Mesendoderm (in vitro differentiated cells): Measurements from ENCODE around the gene CBR1.

Source experiments
- DNase-seq: peaks from one replicate; pipeline ENCODE4 v3.0.0; 2013
- H2AK5ac ChIP-seq: 2 replicates; pipeline ENCODE4 v1.6.1; 2013; ENCODE audit warnings: low read length, inconsistent platforms
- H2BK120ac ChIP-seq: 2 replicates; pipeline ENCODE4 v1.6.1; 2013; ENCODE audit warnings: low read depth, mild to moderate bottlenecking, low read length, moderate library complexity, mixed read lengths
- H2BK15ac ChIP-seq: replicated peaks from 2 replicates; pipeline ENCODE4 v1.6.1; 2013; ENCODE audit warnings: low read depth, mild to moderate bottlenecking, moderate library complexity
- H2BK5ac ChIP-seq: 2 replicates; pipeline ENCODE4 v1.6.1; 2013; ENCODE audit warnings: low read length, inconsistent platforms
- H3K18ac ChIP-seq: 2 replicates; pipeline ENCODE4 v1.6.1; 2013; ENCODE audit warnings: mild to moderate bottlenecking, low read length, mixed read lengths
- H3K23ac ChIP-seq: one replicate; pipeline ENCODE4 v1.6.1; 2013; ENCODE audit warnings: low read length
- H3K27ac ChIP-seq: 2 replicates; pipeline ENCODE4 v1.5.1; 2013; ENCODE audit warnings: low read depth, mild to moderate bottlenecking, inconsistent platforms, low read length, moderate library complexity
- H3K27me3 ChIP-seq: 2 replicates; pipeline ENCODE4 v1.6.1; 2013; ENCODE audit warnings: low read length, control low read depth, mild to moderate bottlenecking, inconsistent platforms; ENCODE audit not compliant: insufficient read depth, poor library complexity
- H3K36me3 ChIP-seq: 2 replicates; pipeline ENCODE4 v1.6.1; 2013; ENCODE audit warnings: low read length, inconsistent platforms; ENCODE audit not compliant: control insufficient read depth, insufficient read depth
- H3K4ac ChIP-seq: one replicate; pipeline ENCODE4 v1.6.1; 2013; ENCODE audit warnings: low read depth, mild to moderate bottlenecking, low read length, moderate library complexity
- H3K4me1 ChIP-seq: 2 replicates; pipeline ENCODE4 v1.6.1; 2013; ENCODE audit warnings: low read depth, low read length, inconsistent platforms; ENCODE audit not compliant: control insufficient read depth
- H3K4me2 ChIP-seq: 2 replicates; pipeline ENCODE4 v1.6.1; 2013; ENCODE audit warnings: low read length
- H3K4me3 ChIP-seq: 2 replicates; pipeline ENCODE4 v1.5.1; 2013; ENCODE audit warnings: mild to moderate bottlenecking, low read length
- H3K56ac ChIP-seq: one replicate; pipeline ENCODE4 v1.6.1; 2013; ENCODE audit warnings: low read length
- H3K79me1 ChIP-seq: 2 replicates; pipeline ENCODE4 v1.6.1; 2013; ENCODE audit warnings: low read length, inconsistent platforms
- H3K79me2 ChIP-seq: 2 replicates; pipeline ENCODE4 v1.6.1; 2013; ENCODE audit warnings: mild to moderate bottlenecking, low read length; ENCODE audit not compliant: control insufficient read depth, insufficient read depth
- H3K9ac ChIP-seq: 2 replicates; pipeline ENCODE4 v1.6.1; 2013; ENCODE audit warnings: low read length, inconsistent platforms
- H4K5ac ChIP-seq: one replicate; pipeline ENCODE4 v1.6.1; 2013; ENCODE audit warnings: low read length
- H4K8ac ChIP-seq: one replicate; pipeline ENCODE4 v1.6.1; 2013; ENCODE audit warnings: low read depth, mild to moderate bottlenecking, control low read depth, low read length, moderate library complexity
- WGBS: extraction: QIAGEN DNeasy Blood & Tissue Kit; methylation state at CpG from one replicate; pipeline ENCODE4 v1.1.7; 2013; ENCODE audit warnings: low lambda C conversion rate, missing lambda C conversion rate; ENCODE audit not compliant: insufficient coverage; ENCODE audit errors: extremely low coverage; 5-methylcytosine and 5-hydroxymethylcytosine counted together

CBR1 gene

DNA sequence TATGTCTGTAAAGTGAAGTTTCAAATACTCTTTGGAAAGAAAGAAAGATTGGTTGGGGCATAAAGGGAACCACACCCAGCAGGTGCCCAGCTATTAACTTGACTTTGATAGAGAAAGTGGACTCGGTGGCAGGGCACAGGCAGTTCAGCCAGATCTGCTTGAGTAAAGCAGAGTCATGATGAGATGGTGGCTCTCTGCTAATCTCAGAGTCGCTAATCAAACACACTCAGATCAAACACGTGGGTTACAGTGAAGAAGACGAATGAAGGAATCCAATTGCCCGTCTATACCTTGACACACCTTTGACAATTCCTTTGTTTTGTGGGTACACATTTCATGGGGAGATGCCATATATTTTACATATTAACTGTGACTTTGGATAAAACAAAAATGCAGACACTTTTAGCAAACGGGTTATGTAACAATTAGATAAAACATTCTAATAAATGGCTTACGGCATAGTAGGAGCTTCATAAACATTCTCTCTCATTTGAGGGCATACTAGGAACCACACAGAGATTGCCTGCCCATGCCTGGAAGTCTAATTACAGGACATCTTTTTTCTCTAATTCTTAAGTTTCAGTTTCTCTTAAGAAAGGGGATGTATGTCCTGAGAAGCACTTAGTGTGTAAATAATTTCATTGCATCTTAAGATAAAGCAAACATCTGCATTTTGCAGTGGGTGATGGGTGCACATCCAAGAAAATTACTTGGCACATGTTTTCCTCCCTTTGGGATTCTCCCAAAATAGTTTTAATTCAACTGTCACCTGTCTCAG lies 7.2 kb downstream of the CBR1 start:
- Histone ChIP-seq H3K36me3 (no peaks in the 10 kb centered on the region), H3K27me3 (no peaks in the 10 kb centered on the region), H3K79me1 (no peaks in the 10 kb centered on the region), H2BK15ac (no peak overlapping the region), H3K4me3 (no peak overlapping the region), H2AK5ac (no peak overlapping the region), H3K18ac (no peak overlapping the region), H3K4me1 (no peaks in the 10 kb centered on the region), H3K4me2 (no peak overlapping the region), H4K8ac (no peak overlapping the region), H3K27ac (no peak overlapping the region), H3K23ac (no peak overlapping the region), H3K9ac (no peak overlapping the region), H3K4ac (no peak overlapping the region), H3K79me2 (no peaks in the 10 kb centered on the region), H3K56ac (no peak overlapping the region), H2BK120ac (no peak overlapping the region), H2BK5ac (no peak overlapping the region), H4K5ac (no peak overlapping the region)
- no CpG with 5 or more reads among the region's 7 CpGs for WGBS
- DNase-seq = no peak

DNA sequence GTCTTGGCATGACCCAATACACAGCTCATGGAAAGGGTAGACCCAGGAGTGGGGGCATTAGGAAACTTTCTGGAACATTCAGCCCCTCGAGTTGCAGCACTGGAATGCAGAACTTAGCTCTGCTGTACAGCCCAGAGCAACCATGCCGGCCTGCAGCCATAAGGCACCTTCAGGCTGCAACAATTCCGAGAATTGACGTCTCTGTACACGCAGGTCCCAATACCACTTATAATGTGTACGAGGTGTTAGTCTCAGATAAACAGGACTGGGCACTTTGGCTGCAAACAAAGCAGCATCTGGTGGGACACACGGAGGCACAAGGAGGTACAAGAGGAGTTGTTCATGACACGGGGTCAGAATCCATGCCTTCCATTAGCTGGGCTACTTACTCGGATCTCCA lies 7.9 kb downstream of the CBR1 start:
- Histone ChIP-seq H3K23ac (no peak overlapping the region), H3K4ac (no peak overlapping the region), H4K8ac (no peak overlapping the region), H2BK15ac (no peak overlapping the region), H3K79me1 (no peaks in the 10 kb centered on the region), H3K27me3 (no peaks in the 10 kb centered on the region), H3K56ac (no peak overlapping the region), H3K4me2 (no peak overlapping the region), H3K36me3 (no peaks in the 10 kb centered on the region), H3K4me1 (no peaks in the 10 kb centered on the region), H3K9ac (no peak overlapping the region), H2BK120ac (no peak overlapping the region), H3K79me2 (no peaks in the 10 kb centered on the region), H2AK5ac (no peak overlapping the region), H4K5ac (no peak overlapping the region), H3K27ac (no peak overlapping the region), H2BK5ac (no peak overlapping the region), H3K18ac (no peak overlapping the region), H3K4me3 (no peak overlapping the region)
- no CpG with 5 or more reads among the region's 9 CpGs for WGBS
- DNase-seq = no peak

- Histone ChIP-seq H2BK15ac (no peak overlapping the region), H3K79me1 (no peaks in the 10 kb centered on the region), H3K27me3 (no peaks in the 10 kb centered on the region), H3K79me2 (no peaks in the 10 kb centered on the region), H2AK5ac (no peak overlapping the region), H3K4me3 (no peak overlapping the region), H3K56ac (no peak overlapping the region), H4K8ac (no peak overlapping the region), H4K5ac (no peak overlapping the region), H3K4me2 (no peak overlapping the region), H2BK5ac (no peak overlapping the region), H3K9ac (no peak overlapping the region), H3K18ac (no peak overlapping the region), H3K4ac (no peak overlapping the region), H3K36me3 (no peaks in the 10 kb centered on the region), H3K4me1 (no peaks in the 10 kb centered on the region), H2BK120ac (no peak overlapping the region), H3K27ac (no peak overlapping the region), H3K23ac (no peak overlapping the region)
- no peak for DNase-seq
- WGBS = no CpG with 5 or more reads among the region's 14 CpGs
Observed at GRCh38 chr21:36079010-36079649, 9.3 kb downstream of the CBR1 start.

- Histone ChIP-seq H2BK5ac (no peak overlapping the region), H3K9ac (no peak overlapping the region), H3K4me1 (no peaks in the 10 kb centered on the region), H3K36me3 (no peaks in the 10 kb centered on the region), H3K79me1 (no peaks in the 10 kb centered on the region), H3K4ac (no peak overlapping the region), H3K18ac (no peak overlapping the region), H3K27me3 (no peaks in the 10 kb centered on the region), H2BK120ac (no peak overlapping the region), H3K79me2 (no peaks in the 10 kb centered on the region), H2BK15ac (no peak overlapping the region), H3K4me2 (no peak overlapping the region), H3K27ac (no peak overlapping the region), H4K5ac (no peak overlapping the region), H3K4me3 (no peak overlapping the region), H2AK5ac (no peak overlapping the region), H4K8ac (no peak overlapping the region), H3K56ac (no peak overlapping the region), H3K23ac (no peak overlapping the region)
- no CpG with 5 or more reads among the region's 8 CpGs for WGBS
- DNase-seq = no peak
Observed at GRCh38 chr21:36079671-36080070, 9.8 kb downstream of the CBR1 start.

DNA sequence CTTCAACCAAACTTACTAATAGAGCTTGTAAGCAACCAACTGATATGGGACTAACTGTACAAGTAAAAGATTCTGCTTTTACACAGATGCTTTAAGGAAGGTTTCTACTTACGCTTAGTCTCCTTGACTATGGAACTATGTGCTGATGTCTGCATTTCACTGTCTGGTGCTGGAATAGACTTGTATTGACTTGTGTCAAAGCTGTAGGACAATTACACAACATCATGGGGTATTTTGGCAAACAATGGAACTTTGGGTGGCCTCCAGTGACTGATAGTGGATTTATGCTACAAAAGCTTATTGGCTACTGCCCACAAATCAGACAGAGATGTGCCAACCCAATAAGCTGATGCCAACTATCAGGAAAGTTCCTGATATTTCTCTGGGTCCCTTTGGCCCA lies 10.6 kb downstream of the CBR1 start:
- no CpG with 5 or more reads among the region's 1 CpG for WGBS
- DNase-seq = no peak

More for the DNA sequence above, 10.6 kb downstream of the CBR1 start:
- no peaks in the 10 kb centered on the region for H3K27me3 ChIP-seq
- no peak overlapping the region for H2BK15ac ChIP-seq
- no peak overlapping the region for H3K23ac ChIP-seq
- H3K79me2 ChIP-seq = no peaks in the 10 kb centered on the region
- H2AK5ac ChIP-seq = no peak overlapping the region
- H3K27ac ChIP-seq = no peak overlapping the region
- no peak overlapping the region for H4K5ac ChIP-seq
- no peak overlapping the region for H2BK5ac ChIP-seq
- H3K56ac ChIP-seq = no peak overlapping the region
- H2BK120ac ChIP-seq = no peak overlapping the region
- H4K8ac ChIP-seq = no peak overlapping the region
- no peaks in the 10 kb centered on the region for H3K4me1 ChIP-seq
- no peak overlapping the region for H3K4me3 ChIP-seq
- H3K18ac ChIP-seq = no peak overlapping the region
- H3K4me2 ChIP-seq = no peak overlapping the region
- no peaks in the 10 kb centered on the region for H3K36me3 ChIP-seq
- H3K9ac ChIP-seq = no peak overlapping the region
- H3K79me1 ChIP-seq = no peaks in the 10 kb centered on the region
- H3K4ac ChIP-seq = no peak overlapping the region
